Activated CD8-positive, alpha-beta T cell treated with anti-CD3 and anti-CD28 coated beads for 36 hours (primary cell): ENCODE measurements around the gene B4GALT5. TPM values are rescaled to one million over a fixed set of nuclear protein-coding genes. Genes with fewer than 3 reads are reported as not detected.

Experiments used
- ATAC-seq: fragments of 200-7000 bp; cut with Tn5 transposase; one replicate; pipeline ENCODE4 v1.10.0; 2021; ENCODE audit warnings: mild to moderate bottlenecking, moderate library complexity
- CTCF ChIA-PET: fragments of 350-600 bp; sonication (Branson Sonifier 250); formaldehyde crosslinking; loops from one replicate; lab custom pipeline; 2021; ENCODE audit warnings: antibody characterized with exemption; lab: Charles Lee
- POLR2A ChIA-PET: fragments of 350-600 bp; sonication (Branson Sonifier 250); formaldehyde crosslinking; loops from one replicate; lab custom pipeline; 2021; ENCODE audit warnings: antibody characterized with exemption; lab: Charles Lee
- DNase-seq: peaks from one replicate; pipeline ENCODE4 v3.0.0-alpha.2; 2020
- H3K27ac Mint-ChIP-seq: one replicate; pipeline ENCODE4 v1.8.0; 2021; ENCODE audit warnings: mild to moderate bottlenecking, mixed read lengths
- H3K27me3 Mint-ChIP-seq: one replicate; pipeline ENCODE4 v1.8.0; 2021; ENCODE audit warnings: mixed read lengths
- H3K36me3 Mint-ChIP-seq: one replicate; pipeline ENCODE4 v1.8.0; 2021; ENCODE audit warnings: low read depth, mixed read lengths
- H3K4me1 Mint-ChIP-seq: one replicate; pipeline ENCODE4 v1.8.0; 2021; ENCODE audit warnings: low read depth, mixed read lengths
- H3K4me3 Mint-ChIP-seq: one replicate; pipeline ENCODE4 v1.8.0; 2021; ENCODE audit warnings: mild to moderate bottlenecking, moderate library complexity, mixed read lengths
- H3K9me3 Mint-ChIP-seq: one replicate; pipeline ENCODE4 v1.8.0; 2021; ENCODE audit warnings: mixed read lengths
- intact Hi-C: fragments of 100-400 bp; cut with micrococcal nuclease; formaldehyde crosslinking; loops from one replicate; pipeline ENCODE4 v1.10.0; 2022
- total RNA-seq, 2 experiments: library from RNA; stranded (reverse); gene quantifications; one replicate each; pipeline ENCODE4 v1.2.3, GENCODE V29; 2021
- TF ChIP-seq, protein P1 (sequence below): fragments of 200-600 bp; IDR thresholded peaks from one replicate; pipeline ENCODE4 v1.8.0; 2022; ENCODE audit warnings: antibody characterized with exemption, mild to moderate bottlenecking

The B4GALT5 gene
- total RNA-seq, 2 experiments from 2014 or later: 16.5 to 16.8 TPM

GRCh38 chr20:49666911-49667310 lies 46.8 kb downstream of the B4GALT5 start:
- no peak overlapping the region for H3K4me3 Mint-ChIP-seq
- no peaks in the 10 kb centered on the region for H3K36me3 Mint-ChIP-seq
- TF ChIP-seq, protein P1, sequence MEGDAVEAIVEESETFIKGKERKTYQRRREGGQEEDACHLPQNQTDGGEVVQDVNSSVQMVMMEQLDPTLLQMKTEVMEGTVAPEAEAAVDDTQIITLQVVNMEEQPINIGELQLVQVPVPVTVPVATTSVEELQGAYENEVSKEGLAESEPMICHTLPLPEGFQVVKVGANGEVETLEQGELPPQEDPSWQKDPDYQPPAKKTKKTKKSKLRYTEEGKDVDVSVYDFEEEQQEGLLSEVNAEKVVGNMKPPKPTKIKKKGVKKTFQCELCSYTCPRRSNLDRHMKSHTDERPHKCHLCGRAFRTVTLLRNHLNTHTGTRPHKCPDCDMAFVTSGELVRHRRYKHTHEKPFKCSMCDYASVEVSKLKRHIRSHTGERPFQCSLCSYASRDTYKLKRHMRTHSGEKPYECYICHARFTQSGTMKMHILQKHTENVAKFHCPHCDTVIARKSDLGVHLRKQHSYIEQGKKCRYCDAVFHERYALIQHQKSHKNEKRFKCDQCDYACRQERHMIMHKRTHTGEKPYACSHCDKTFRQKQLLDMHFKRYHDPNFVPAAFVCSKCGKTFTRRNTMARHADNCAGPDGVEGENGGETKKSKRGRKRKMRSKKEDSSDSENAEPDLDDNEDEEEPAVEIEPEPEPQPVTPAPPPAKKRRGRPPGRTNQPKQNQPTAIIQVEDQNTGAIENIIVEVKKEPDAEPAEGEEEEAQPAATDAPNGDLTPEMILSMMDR: no peak
- H3K27me3 Mint-ChIP-seq: no peaks in the 10 kb centered on the region
- POLR2A ChIA-PET: no interaction called here
- H3K9me3 Mint-ChIP-seq: no peaks in the 10 kb centered on the region
- CTCF ChIA-PET: interaction anchor here (1.1 kb wide), 1 partner anchor 114 kb away, joined by 3 read pairs; no protein-coding TSS in a partner anchor
- ATAC-seq (no peak), DNase-seq (no peak)
- H3K27ac Mint-ChIP-seq: no peak overlapping the region
- peaks cover 51% of the 10 kb centered on the region for H3K4me1 Mint-ChIP-seq
- intact Hi-C loops: loop anchor here (5.0 kb wide), 1 partner anchor 45 kb away; the partner anchor contains the start of gene B4GALT5

GRCh38 chr20:49665796-49666195 lies 47.9 kb downstream of the B4GALT5 start:
- H3K36me3 Mint-ChIP-seq: no peaks in the 10 kb centered on the region
- no peak overlapping the region for H3K4me3 Mint-ChIP-seq
- ATAC-seq (no peak), DNase-seq (no peak)
- H3K27me3 Mint-ChIP-seq: no peaks in the 10 kb centered on the region
- POLR2A ChIA-PET: interaction anchor here (0.7 kb wide), 1 partner anchor 64 kb away, joined by 3 read pairs; no protein-coding TSS in a partner anchor
- no peak overlapping the region for H3K27ac Mint-ChIP-seq
- intact Hi-C loops: loop anchor here (5.0 kb wide), 1 partner anchor 47 kb away; the partner anchor contains the start of gene B4GALT5
- CTCF ChIA-PET: no interaction called here
- H3K4me1 Mint-ChIP-seq: peaks cover 49% of the 10 kb centered on the region
- TF ChIP-seq, protein P1: no peak
- H3K9me3 Mint-ChIP-seq: no peaks in the 10 kb centered on the region

DNA sequence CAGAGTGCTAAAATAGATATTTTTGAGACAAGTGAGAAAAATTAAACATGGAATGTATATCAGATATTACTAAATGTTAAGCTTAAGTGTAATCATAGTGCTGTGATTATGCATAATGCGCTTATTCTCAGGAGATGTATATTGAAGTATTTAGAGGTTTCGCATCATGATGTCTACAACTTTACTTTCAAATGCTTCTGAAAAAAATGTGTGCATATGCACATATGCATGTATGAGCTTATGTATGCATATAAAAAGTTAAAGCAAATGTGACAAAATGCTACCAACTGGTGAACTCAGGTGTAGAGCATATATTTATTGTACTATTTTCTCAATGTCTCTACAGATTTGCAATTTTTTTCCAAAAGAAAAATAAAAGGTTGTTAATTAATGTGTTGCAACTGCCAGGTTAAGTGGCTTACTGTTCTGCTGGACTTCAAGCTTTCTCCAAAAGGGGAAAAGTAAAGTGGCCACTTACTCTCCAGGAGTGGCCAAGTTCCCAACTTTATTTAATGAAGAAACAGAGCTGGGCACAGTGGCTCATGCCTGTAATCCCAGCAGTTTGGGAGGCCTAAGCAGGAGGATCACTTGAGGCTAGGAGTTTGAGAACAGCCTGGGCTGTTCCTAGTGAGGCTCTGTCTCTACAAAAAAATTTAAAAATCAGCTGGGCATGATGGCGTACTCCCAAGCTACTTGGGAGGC lies 48.9 kb downstream of the B4GALT5 start:
- H3K36me3 Mint-ChIP-seq: no peaks in the 10 kb centered on the region
- ChIA-PET CTCF (interaction anchor here (0.7 to 1.7 kb wide), 4 partner anchors 29 to 224 kb away, joined by 3 to 4 read pairs (median 4); no protein-coding TSS in a partner anchor), POLR2A (no interaction called here)
- no peak for DNase-seq
- peaks cover 39% of the 10 kb centered on the region for H3K4me1 Mint-ChIP-seq
- H3K4me3 Mint-ChIP-seq: no peak overlapping the region
- TF ChIP-seq, protein P1: no peak
- no peaks in the 10 kb centered on the region for H3K9me3 Mint-ChIP-seq
- no peak overlapping the region for H3K27ac Mint-ChIP-seq
- no peaks in the 10 kb centered on the region for H3K27me3 Mint-ChIP-seq
- no peak for ATAC-seq
- intact Hi-C loops: loop anchor here (5.0 kb wide), 1 partner anchor 48 kb away; the partner anchor contains the start of gene B4GALT5

GRCh38 chr20:49663112-49663511 lies 50.6 kb downstream of the B4GALT5 start:
- POLR2A ChIA-PET: no interaction called here
- Mint-ChIP-seq H3K36me3 (no peaks in the 10 kb centered on the region), H3K27ac (no peak overlapping the region)

More at GRCh38 chr20:49663112-49663511, 50.6 kb downstream of the B4GALT5 start:
- H3K27me3 Mint-ChIP-seq: no peaks in the 10 kb centered on the region
- TF ChIP-seq, protein P1: no peak
- intact Hi-C loops: no loop called here
- CTCF ChIA-PET: interaction anchor here (1.3 to 1.7 kb wide), 4 partner anchors 23 to 183 kb away, joined by 3 to 4 read pairs (median 4); no protein-coding TSS in a partner anchor
- ATAC-seq: no peak
- H3K4me1 Mint-ChIP-seq: peaks cover 26% of the 10 kb centered on the region
- DNase-seq: no peak
- no peak overlapping the region for H3K4me3 Mint-ChIP-seq
- H3K9me3 Mint-ChIP-seq: no peaks in the 10 kb centered on the region
